Gastroesophageal sphincter (tissue), 3 donors: ENCODE results near the gene RAPGEF1.

Source experiments
- EP300 ChIP-seq: sonication (generic); formaldehyde crosslinking; IDR thresholded peaks from one replicate; pipeline ENCODE4 v1.6.1; 2017; ENCODE audit warnings: antibody characterized with exemption, mild to moderate bottlenecking
- POLR2A ChIP-seq, 2 donors: fragments of 450-650 bp; IDR thresholded peaks; one replicate each; pipeline ENCODE4 v1.6.1; 2017; ENCODE audit warnings: antibody characterized with exemption in 2 of 2, mild to moderate bottlenecking in 2 of 2, moderate library complexity in 1 of 2
- POLR2AphosphoS5 ChIP-seq: sonication (generic); formaldehyde crosslinking; IDR thresholded peaks from one replicate; pipeline ENCODE4 v1.6.1; 2017; ENCODE audit warnings: antibody characterized with exemption
- TF ChIP-seq, protein P1 (sequence below), 4 experiments: fragments of 200-600 bp in 2 of 4; fragments of 450-650 bp in 2 of 4; sonication (generic) in 1 of 4; IDR thresholded peaks; one replicate each; pipeline ENCODE4 v1.5.1; 2017 to 2019; ENCODE audit warnings: antibody characterized with exemption in 4 of 4, mild to moderate bottlenecking in 2 of 4, moderate library complexity in 2 of 4

DNA sequence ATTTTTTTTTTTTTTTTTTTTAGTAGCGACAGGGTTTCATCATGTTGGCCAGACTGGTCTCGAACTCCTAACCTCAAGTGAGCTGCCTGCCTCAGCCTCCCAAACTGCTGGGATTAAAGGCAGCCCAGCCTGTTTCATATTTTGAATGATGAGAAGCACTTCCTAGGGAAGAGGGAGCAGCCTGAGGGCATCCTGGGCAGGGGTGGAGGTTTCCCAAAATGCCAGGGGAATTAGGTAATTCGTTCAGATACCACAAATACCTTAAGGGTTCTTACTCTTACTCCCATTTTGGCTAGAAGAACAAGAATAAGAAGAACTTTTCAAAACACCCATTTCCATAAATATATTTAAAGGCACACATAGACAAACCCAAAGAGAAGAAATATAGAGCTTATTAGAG lies 29.5 kb upstream of the RAPGEF1 start:
- TF ChIP-seq, protein P1, sequence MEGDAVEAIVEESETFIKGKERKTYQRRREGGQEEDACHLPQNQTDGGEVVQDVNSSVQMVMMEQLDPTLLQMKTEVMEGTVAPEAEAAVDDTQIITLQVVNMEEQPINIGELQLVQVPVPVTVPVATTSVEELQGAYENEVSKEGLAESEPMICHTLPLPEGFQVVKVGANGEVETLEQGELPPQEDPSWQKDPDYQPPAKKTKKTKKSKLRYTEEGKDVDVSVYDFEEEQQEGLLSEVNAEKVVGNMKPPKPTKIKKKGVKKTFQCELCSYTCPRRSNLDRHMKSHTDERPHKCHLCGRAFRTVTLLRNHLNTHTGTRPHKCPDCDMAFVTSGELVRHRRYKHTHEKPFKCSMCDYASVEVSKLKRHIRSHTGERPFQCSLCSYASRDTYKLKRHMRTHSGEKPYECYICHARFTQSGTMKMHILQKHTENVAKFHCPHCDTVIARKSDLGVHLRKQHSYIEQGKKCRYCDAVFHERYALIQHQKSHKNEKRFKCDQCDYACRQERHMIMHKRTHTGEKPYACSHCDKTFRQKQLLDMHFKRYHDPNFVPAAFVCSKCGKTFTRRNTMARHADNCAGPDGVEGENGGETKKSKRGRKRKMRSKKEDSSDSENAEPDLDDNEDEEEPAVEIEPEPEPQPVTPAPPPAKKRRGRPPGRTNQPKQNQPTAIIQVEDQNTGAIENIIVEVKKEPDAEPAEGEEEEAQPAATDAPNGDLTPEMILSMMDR (IDR thresholded peaks at IDR 0.05) = no peak
- TF ChIP-seq POLR2A (IDR thresholded peaks at IDR 0.05) = no peak
- TF ChIP-seq POLR2AphosphoS5 = no peak
- TF ChIP-seq EP300 = no peak
